ENCODE results near the gene CBX4. TPM values are rescaled to one million over a fixed set of nuclear protein-coding genes. Genes with fewer than 3 reads are reported as not detected.

The CBX4 gene
- total and polyA plus RNA-seq, 2 of the 13 experiments (the other 11 are each of a cell fraction or from before 2014, with no cell fraction given) = 25.8 to 50.8 TPM

DNA sequence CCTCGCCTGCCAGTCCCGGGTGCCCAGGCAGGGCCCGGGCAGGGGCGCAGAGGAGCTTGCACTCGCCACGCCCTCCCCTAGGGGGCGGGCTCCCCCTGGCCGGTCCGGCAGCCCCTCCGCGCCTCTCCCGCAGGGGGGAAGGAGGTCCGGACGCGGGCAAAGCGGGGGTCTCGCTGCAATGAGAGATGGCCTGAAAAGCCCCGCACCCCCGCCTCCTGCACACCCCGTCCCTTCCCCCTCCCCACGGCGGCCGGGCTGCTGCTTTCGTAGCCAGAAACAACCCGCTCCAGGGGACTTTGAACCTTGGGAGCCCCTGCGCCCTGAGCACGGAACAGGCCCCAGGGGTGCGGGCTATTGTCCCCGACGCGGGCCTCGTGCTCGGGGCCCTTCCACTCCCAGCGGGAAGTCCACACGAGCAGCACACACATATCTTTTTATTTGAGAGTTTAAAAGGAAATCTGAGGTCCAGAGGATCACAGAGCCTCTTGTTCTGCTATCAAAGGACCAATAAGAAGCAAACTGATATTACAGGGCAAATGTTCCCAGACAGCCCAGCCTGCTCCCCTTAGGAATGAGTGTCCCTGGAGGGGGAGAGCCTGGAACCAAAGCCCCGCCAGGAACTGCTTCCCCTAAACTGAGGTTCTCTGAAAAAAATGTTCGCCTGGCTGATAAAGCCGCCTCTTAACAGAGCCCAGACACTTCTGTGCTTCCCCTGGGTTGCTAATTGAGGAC is 5.8 kb upstream of the CBX4 start (continued):
- TF ChIP-seq ZBTB39 (CRISPR knock-in tag; IDR thresholded peaks at IDR 0.05) (peak; percentile 64; the same call in 1 of the 2 replicates), CREM (IDR thresholded peaks at IDR 0.05) (peak; percentile 25; the same call in 1 of the 2 replicates), CREM (CRISPR knock-in tag; IDR thresholded peaks at IDR 0.05) (no peak), ZNF580 (CRISPR knock-in tag; IDR thresholded peaks at IDR 0.05; ENCODE audit: borderline replicate concordance, low read depth) (peak; percentile 71; the same call in 1 of the 2 replicates), ZNF816 (CRISPR knock-in tag; IDR thresholded peaks at IDR 0.05; ENCODE audit: borderline replicate concordance) (no peak), ZEB1 (IDR thresholded peaks at IDR 0.05; ENCODE audit: insufficient replicate concordance, low read depth) (no peak), BCL6 (CRISPR knock-in tag; IDR thresholded peaks at IDR 0.05) (peak; percentile 77), ZFP36L1 (CRISPR knock-in tag; IDR thresholded peaks at IDR 0.05) (no peak; the same call in 1 of the 2 replicates), ZNF644 (CRISPR knock-in tag; IDR thresholded peaks at IDR 0.05; ENCODE audit: low read depth) (no peak), TFE3 (CRISPR knock-in tag; IDR thresholded peaks at IDR 0.05) (peak; percentile 81), ZFP90 (CRISPR knock-in tag; IDR thresholded peaks at IDR 0.05; ENCODE audit: borderline replicate concordance) (peak; percentile 86), FOXO1 (CRISPR knock-in tag; IDR thresholded peaks at IDR 0.05) (peak; percentile 74), NFKB2 (CRISPR knock-in tag; IDR thresholded peaks at IDR 0.05; ENCODE audit: borderline replicate concordance) (peak; percentile 90; the same call in 1 of the 2 replicates), ZSCAN22 (CRISPR knock-in tag; IDR thresholded peaks at IDR 0.05) (no peak), MATR3 (CRISPR knock-in tag; IDR thresholded peaks at IDR 0.05) (no peak), EZH2 (conservative IDR thresholded peaks at IDR 0.05; ENCODE audit: low read depth, low read length) (no peak), SP1 (IDR thresholded peaks at IDR 0.05) (no peak), SP1 (CRISPR knock-in tag; IDR thresholded peaks at IDR 0.05) (0 out of 2 replicates have a peak, but pooled peaks have one; percentile 20)
- TF ChIP-seq, protein P1, sequence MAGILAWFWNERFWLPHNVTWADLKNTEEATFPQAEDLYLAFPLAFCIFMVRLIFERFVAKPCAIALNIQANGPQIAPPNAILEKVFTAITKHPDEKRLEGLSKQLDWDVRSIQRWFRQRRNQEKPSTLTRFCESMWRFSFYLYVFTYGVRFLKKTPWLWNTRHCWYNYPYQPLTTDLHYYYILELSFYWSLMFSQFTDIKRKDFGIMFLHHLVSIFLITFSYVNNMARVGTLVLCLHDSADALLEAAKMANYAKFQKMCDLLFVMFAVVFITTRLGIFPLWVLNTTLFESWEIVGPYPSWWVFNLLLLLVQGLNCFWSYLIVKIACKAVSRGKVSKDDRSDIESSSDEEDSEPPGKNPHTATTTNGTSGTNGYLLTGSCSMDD (CRISPR knock-in tag; IDR thresholded peaks at IDR 0.05) = no peak
- TF ChIP-seq, protein P2, sequence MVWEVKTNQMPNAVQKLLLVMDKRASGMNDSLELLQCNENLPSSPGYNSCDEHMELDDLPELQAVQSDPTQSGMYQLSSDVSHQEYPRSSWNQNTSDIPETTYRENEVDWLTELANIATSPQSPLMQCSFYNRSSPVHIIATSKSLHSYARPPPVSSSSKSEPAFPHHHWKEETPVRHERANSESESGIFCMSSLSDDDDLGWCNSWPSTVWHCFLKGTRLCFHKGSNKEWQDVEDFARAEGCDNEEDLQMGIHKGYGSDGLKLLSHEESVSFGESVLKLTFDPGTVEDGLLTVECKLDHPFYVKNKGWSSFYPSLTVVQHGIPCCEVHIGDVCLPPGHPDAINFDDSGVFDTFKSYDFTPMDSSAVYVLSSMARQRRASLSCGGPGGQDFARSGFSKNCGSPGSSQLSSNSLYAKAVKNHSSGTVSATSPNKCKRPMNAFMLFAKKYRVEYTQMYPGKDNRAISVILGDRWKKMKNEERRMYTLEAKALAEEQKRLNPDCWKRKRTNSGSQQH (CRISPR knock-in tag; IDR thresholded peaks at IDR 0.05; ENCODE audit: low read depth) = no peak
- TF ChIP-seq, protein P3, sequence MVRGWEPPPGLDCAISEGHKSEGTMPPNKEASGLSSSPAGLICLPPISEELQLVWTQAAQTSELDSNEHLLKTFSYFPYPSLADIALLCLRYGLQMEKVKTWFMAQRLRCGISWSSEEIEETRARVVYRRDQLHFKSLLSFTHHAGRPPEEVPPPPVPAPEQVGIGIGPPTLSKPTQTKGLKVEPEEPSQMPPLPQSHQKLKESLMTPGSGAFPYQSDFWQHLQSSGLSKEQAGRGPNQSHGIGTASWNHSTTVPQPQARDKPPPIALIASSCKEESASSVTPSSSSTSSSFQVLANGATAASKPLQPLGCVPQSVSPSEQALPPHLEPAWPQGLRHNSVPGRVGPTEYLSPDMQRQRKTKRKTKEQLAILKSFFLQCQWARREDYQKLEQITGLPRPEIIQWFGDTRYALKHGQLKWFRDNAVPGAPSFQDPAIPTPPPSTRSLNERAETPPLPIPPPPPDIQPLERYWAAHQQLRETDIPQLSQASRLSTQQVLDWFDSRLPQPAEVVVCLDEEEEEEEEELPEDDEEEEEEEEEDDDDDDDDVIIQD (CRISPR knock-in tag; IDR thresholded peaks at IDR 0.05; ENCODE audit: low read depth) = peak; percentile 10; the same call in 1 of the 2 replicates
